Activated CD4-positive, alpha-beta T cell treated with anti-CD3 and anti-CD28 coated beads, Interleukin-2, amount 10 ng/mL, durations not matched to agents 7 days and 5 days (primary cell): ENCODE results near the gene RPL28. TPM values are rescaled to one million over a fixed set of nuclear protein-coding genes. Genes with fewer than 3 reads are reported as not detected.

Experiments
- CTCF ChIA-PET: fragments of 350-600 bp; sonication (Branson Sonifier 250); formaldehyde crosslinking; loops from one replicate; lab custom pipeline; 2021; ENCODE audit warnings: antibody characterized with exemption; lab: Charles Lee
- POLR2A ChIA-PET: fragments of 350-600 bp; sonication (Branson Sonifier 250); formaldehyde crosslinking; loops from one replicate; lab custom pipeline; 2021; ENCODE audit warnings: antibody characterized with exemption; lab: Charles Lee
- DNase-seq: peaks from one replicate; pipeline ENCODE4 v3.0.0-alpha.2; 2020
- H3K27ac Mint-ChIP-seq: one replicate; pipeline ENCODE4 v1.8.0; 2021; ENCODE audit warnings: mild to moderate bottlenecking, moderate library complexity, mixed read lengths
- H3K27me3 Mint-ChIP-seq: one replicate; pipeline ENCODE4 v1.8.0; 2021; ENCODE audit warnings: mixed read lengths
- H3K36me3 Mint-ChIP-seq: one replicate; pipeline ENCODE4 v1.8.0; 2021; ENCODE audit warnings: low read depth, mixed read lengths
- H3K4me1 Mint-ChIP-seq: one replicate; pipeline ENCODE4 v1.8.0; 2021; ENCODE audit warnings: mixed read lengths
- H3K4me3 Mint-ChIP-seq: one replicate; pipeline ENCODE4 v1.8.0; 2021; ENCODE audit warnings: mild to moderate bottlenecking, moderate library complexity, mixed read lengths
- H3K9me3 Mint-ChIP-seq: one replicate; pipeline ENCODE4 v1.8.0; 2021; ENCODE audit warnings: mixed read lengths
- total RNA-seq, 2 experiments: library from RNA; stranded (reverse); gene quantifications; one replicate each; pipeline ENCODE4 v1.2.3, GENCODE V29; 2021

The RPL28 gene
- total RNA-seq = 1,000 to 10,000 TPM; 3,109 to 3,457 TPM

DNA sequence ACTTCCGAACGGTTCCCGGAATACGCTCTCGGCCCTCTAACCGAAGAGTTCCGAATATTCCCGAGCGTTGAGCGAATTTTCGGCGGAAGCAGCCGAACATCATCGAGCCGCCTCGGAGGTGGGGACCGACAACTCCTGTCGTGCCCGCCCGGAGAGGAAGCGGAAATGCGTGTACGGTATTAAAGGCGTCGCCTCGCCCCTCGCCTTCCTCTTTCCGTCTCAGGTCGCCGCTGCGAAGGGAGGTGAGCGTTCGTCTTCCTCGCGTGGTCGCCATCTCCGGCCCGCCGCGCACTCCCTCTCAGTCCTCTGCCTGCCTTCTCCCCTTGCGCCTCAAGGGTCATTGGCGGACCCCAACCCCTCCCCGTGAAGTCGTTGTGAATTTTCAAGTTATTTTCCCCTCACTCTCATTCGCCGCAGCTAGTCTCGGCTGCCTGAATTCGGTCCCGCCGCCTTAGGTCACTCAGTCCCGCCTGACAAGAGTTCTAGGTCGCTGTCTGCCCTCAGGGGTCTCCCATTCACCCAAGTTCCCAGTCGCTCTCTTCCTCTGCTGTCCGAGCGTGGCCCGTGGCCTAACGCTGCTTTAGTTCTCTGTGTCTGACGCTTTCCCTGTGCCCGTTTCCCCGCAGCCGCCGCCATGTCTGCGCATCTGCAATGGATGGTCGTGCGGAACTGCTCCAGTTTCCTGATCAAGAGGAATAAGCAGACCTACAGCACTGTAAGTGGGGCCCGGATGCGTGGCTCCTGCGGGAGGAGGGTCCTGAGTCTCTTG lies at the start of gene RPL28:
TSS of gene RPL28 (plus strand) at position 209 of the 769 bp plus-strand sequence. CDS start at position 635, 426 bp downstream.
- peaks cover 56% of the 10 kb centered on the region for H3K36me3 Mint-ChIP-seq
- H3K4me3 Mint-ChIP-seq = peak within 1 kb of the TSS; percentile 99

DNA sequence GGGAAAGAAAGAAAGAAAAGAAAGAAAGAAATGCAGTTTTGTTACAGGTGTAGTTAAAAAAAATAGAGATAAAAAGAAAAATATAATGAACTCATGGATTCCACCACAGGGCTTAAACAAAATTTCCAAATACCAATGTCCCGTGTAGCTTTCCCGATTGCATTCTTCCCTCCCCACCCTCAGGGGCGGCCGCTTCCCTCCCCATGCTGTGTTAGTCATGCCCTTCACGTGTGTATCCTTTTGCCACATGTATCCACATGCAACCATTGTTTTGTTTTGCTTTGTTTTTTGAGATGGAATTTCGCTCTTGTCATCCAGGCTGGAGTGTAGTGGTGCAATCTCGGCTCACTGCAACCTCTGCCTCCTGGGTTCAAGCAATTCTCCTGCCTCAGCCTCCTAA lies 49.6 kb upstream of the RPL28 start:
- Mint-ChIP-seq H3K4me3 (no peak overlapping the region), H3K9me3 (no peaks in the 10 kb centered on the region), H3K36me3 (no peaks in the 10 kb centered on the region), H3K27ac (no peak overlapping the region), H3K4me1 (peaks cover 16% of the 10 kb centered on the region), H3K27me3 (peaks cover 16% of the 10 kb centered on the region)
- CTCF ChIA-PET = interaction anchor here (0.7 to 1.3 kb wide), 2 partner anchors 8 to 10 kb away, joined by 4 to 6 read pairs; no protein-coding TSS in a partner anchor
- DNase-seq = no peak
- POLR2A ChIA-PET = no interaction called here

More for the DNA sequence above, at the start of gene RPL28:
- no peaks in the 10 kb centered on the region for H3K9me3 Mint-ChIP-seq
- POLR2A ChIA-PET = interaction anchor here (2.6 kb wide), 1 partner anchor 22 kb away, joined by 12 read pairs; the partner anchor contains the start of gene UBE2S
- peak; percentile 99 for DNase-seq
- H3K27me3 Mint-ChIP-seq = no peaks in the 10 kb centered on the region
- H3K27ac Mint-ChIP-seq = peak within 1 kb of the TSS; percentile 96
- CTCF ChIA-PET = interaction anchor here (0.8 kb wide), 1 partner anchor 268 kb away, joined by 4 read pairs; no protein-coding TSS in a partner anchor
- H3K4me1 Mint-ChIP-seq = peaks cover 67% of the 10 kb centered on the region

DNA sequence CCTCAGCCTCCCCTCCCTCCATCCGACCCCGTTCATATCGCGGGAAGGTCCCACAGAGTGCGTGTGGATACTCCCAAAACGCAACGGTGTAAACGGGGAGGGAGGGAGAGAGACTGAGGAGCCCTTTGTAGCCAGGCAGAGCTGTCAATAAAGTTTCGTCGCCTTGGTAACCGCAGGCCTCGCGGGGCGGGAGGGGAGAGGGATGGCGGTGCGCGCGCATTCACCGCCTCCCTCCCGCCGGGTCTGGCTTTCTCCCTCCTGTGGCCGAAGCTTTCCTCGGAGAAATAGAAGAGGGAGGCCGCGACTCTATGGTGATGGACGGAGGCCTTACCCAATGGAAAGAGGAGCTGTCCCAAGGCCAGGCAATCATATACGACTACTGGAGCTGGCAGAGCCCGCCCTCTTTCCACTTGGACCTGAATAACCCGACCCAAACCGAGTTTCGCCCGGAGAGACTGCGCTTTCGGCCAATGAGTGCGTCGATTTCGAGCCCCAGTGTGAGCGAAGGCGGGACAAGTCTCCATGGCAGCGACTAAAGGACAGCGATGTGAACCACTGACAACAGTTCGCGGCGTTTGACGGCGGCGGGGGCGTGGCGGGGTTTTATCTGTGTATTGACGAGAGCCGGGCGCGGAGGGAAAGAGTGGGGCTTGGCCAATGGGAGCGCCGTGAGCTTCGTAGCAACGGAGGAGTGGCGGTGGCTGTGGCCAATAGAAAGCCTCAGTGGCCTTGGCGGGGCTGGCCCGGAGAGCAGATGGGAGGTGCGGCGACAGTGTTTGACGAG lies 46.4 kb upstream of the RPL28 start, which contains the start of gene KMT5C:
TSS of gene KMT5C (plus strand) at position 772 of the 784 bp plus-strand sequence. CDS start 2,061 bp downstream, outside the sequence.
- Mint-ChIP-seq H3K27me3 (peaks cover 10% of the 10 kb centered on the region), H3K4me3 (peak within 1 kb of the TSS; percentile 90), H3K36me3 (peaks cover 2% of the 10 kb centered on the region), H3K27ac (peak within 1 kb of the TSS; percentile 96), H3K4me1 (peaks cover 22% of the 10 kb centered on the region), H3K9me3 (no peaks in the 10 kb centered on the region)
- CTCF ChIA-PET = interaction anchor here (0.6 to 1.5 kb wide), 13 partner anchors 9 to 137 kb away, joined by 3 to 9 read pairs (median 4); partner anchors contain the start of genes TMEM150B and UBE2S
- POLR2A ChIA-PET = interaction anchor here (0.5 to 1.1 kb wide), 8 partner anchors 10 to 1202 kb away, joined by 3 to 4 read pairs (median 3); partner anchors contain the start of genes CNOT3 and UBE2S
- DNase-seq = peak; percentile 100

DNA sequence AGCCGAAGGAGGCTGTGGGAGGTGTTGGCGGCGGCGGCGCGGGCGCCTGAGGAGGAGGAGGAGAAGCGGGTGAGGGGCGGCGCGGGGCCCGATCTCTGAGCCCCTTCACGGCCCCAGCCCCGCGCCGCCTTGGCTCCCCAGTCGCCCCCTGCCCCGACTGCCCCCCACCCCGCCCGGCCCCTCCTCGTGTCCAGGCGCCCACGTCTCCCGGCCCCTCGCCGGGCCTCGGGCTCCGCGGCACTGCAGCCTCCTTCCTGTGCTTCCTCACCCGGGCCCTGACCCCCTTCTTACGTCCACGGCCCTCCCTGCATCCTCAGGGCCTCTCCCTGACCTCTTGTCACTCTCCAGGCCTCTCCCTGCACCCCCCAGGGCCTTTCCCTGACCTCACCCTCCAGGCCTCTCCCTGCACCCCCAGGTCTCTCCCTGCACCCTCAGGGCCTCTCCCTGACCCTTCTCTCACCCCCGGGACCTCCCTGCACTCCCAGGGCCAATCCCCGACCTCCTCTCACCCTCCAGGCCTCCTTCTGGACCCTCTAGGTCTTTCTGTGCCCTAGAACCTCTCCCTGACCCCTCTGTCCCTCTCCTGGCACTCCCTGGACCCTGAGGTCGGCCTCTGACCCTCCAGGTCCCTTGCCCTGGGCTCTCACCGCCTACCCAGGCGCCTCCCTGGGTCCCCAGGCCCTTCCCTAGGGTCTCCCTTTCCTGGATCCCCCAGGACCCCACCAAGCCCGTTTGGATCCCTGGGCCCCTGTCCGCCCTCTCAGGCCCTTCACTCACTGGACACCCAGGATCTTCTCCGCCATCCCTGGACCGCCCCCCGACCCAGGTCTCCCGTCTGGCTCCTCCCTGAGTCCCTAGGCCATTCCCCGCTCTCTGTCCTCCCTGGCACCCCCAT lies 45.6 kb upstream of the RPL28 start:
- Mint-ChIP-seq H3K4me3 (peak overlapping the region; percentile 90), H3K36me3 (peaks cover 2% of the 10 kb centered on the region), H3K27me3 (peaks cover 10% of the 10 kb centered on the region), H3K9me3 (no peaks in the 10 kb centered on the region), H3K27ac (peak overlapping the region; percentile 96), H3K4me1 (peaks cover 22% of the 10 kb centered on the region)
- CTCF ChIA-PET = interaction anchor here (0.8 to 1.4 kb wide), 7 partner anchors 13 to 136 kb away, joined by 3 to 5 read pairs (median 4); partner anchors contain the start of genes TMEM150B and UBE2S
- POLR2A ChIA-PET = interaction anchor here (0.6 to 1.1 kb wide), 7 partner anchors 13 to 1203 kb away, joined by 3 to 4 read pairs (median 3); partner anchors contain the start of genes CNOT3 and UBE2S
- DNase-seq = peak; percentile 35

DNA sequence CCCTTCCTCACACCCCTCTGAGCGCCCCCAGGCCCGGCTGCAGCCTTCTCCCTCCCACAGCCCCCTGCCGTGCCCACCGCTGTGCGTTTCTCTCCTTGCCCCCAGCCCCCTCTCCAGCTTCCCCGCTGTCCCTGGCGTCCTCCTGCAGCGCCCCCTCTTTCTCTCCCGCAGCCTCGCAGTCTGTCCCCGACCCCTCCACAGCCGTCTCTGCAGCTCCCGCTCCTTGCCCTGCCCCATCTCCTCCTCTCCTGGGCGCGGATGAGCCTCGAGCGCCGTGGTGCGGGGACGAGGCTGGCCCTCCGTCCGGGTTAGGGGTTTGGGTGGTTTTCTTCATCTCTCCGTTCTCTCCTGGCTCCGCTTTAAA lies 45.0 kb upstream of the RPL28 start:
- Mint-ChIP-seq H3K9me3 (no peaks in the 10 kb centered on the region), H3K4me3 (peak overlapping the region; percentile 86), H3K36me3 (peaks cover 2% of the 10 kb centered on the region), H3K27ac (peak overlapping the region; percentile 90), H3K27me3 (peaks cover 10% of the 10 kb centered on the region), H3K4me1 (peaks cover 22% of the 10 kb centered on the region)
- DNase-seq = peak; percentile 42
- ChIA-PET POLR2A (interaction anchor here (0.6 kb wide), 1 partner anchor 35 kb away, joined by 4 read pairs; no protein-coding TSS in a partner anchor), CTCF (interaction anchor here (0.9 kb wide), 1 partner anchor 13 kb away, joined by 3 read pairs; no protein-coding TSS in a partner anchor)

DNA sequence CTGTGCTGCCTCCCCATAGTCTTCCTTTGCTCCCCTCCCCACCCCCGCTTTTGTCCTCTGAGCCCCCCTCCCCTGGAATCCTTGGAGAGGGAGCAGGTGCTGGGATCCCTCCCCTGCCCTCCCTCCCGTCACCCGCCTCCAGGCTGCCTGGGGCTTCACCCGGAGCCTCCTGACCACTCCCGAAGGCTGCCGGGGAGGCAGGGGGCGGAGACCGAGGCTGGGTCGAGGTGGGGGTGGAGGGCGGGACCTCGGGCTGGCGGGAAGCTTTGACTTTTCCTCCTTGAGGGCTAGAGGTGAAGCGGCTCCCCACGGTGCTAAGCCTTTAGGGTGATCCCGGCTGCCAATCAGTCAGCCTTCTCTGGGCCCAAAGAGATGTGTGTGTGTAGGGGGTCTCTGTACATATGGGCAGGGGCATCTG lies 44.6 kb upstream of the RPL28 start:
- peaks cover 6% of the 10 kb centered on the region for H3K27me3 Mint-ChIP-seq
- DNase-seq = peak; percentile 70
- H3K27ac Mint-ChIP-seq = peak overlapping the region; percentile 90
- peak overlapping the region; percentile 86 for H3K4me3 Mint-ChIP-seq
- no peaks in the 10 kb centered on the region for H3K9me3 Mint-ChIP-seq
- H3K36me3 Mint-ChIP-seq = peaks cover 2% of the 10 kb centered on the region
- ChIA-PET POLR2A (no interaction called here), CTCF (interaction anchor here (0.9 to 1.0 kb wide), 2 partner anchors 12 to 460 kb away, joined by 3 read pairs; no protein-coding TSS in a partner anchor)
- peaks cover 22% of the 10 kb centered on the region for H3K4me1 Mint-ChIP-seq

DNA sequence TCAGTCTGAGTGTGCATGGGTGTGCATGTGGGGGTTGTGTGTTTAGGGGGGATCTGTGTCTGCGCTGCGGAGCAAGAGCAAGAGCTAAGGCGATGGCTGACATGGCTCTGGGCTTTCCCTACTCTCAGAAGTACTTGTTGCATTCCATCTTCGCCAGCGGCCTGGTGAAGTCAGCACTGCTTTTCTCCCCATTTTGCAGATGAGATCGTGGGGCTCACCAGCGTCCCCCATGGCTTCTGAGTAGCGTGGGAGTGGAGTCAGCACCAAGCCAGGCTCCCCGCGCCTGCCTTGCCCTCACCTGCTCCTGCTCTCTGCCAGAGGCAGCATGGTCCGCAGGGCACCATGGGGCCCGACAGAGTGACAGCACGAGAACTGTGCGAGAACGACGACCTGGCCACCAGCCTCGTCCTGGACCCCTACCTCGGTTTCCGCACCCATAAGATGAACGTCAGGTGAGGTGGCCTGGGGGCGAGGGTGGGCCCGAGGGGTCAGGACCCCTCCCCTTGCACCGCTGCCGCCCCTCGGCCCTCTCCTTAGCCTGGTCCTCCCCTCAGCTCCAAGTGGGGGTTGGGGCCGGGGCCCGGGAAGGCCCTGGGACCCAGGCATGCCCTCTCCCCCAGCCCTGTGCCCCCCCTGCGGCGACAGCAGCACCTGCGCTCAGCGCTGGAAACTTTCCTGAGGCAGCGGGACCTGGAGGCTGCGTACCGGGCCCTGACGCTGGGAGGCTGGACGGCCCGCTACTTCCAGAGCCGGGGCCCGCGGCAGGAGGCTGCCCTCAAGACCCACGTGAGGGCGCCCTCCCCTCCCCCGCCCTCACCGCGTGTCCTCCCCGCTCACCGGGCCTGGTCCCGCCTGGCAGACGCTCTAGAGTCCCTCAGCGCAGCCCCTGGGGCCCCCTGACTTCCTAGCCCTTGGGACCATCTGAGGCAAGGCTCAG lies 43.9 kb upstream of the RPL28 start:
- Mint-ChIP-seq H3K4me1 (peaks cover 22% of the 10 kb centered on the region), H3K27me3 (peaks cover under 1% of the 10 kb centered on the region), H3K27ac (peak overlapping the region; percentile 78), H3K9me3 (no peaks in the 10 kb centered on the region), H3K4me3 (peak overlapping the region; percentile 62), H3K36me3 (peaks cover 2% of the 10 kb centered on the region)
- ChIA-PET POLR2A (no interaction called here), CTCF (interaction anchor here (1.0 kb wide), 1 partner anchor 461 kb away, joined by 3 read pairs; no protein-coding TSS in a partner anchor)
- no peak for DNase-seq

DNA sequence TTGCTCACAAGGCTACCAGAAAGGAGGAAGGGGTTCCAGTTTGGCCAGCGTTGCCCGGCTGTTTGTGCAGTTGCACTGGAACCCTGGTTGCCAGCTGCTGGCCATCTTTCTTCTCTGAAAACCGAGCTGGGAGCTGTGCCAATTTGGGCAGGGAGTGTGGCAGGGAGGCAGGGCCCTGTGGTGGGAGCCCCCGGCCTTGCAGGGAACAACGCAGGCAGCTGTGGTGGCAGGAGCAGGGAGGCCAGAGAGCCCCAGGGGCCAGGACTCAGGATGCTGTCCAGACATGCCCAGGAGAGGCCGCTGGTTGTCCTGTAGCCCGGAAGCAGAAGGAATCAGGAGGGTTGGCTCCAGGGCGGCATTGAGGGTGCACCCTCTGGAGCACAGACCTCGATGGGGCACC lies 41.3 kb upstream of the RPL28 start:
- DNase-seq = no peak
- ChIA-PET CTCF (no interaction called here), POLR2A (no interaction called here)
- Mint-ChIP-seq H3K4me1 (peaks cover 13% of the 10 kb centered on the region), H3K27ac (no peak overlapping the region), H3K36me3 (peaks cover 2% of the 10 kb centered on the region), H3K4me3 (no peak overlapping the region), H3K27me3 (no peaks in the 10 kb centered on the region), H3K9me3 (no peaks in the 10 kb centered on the region)

DNA sequence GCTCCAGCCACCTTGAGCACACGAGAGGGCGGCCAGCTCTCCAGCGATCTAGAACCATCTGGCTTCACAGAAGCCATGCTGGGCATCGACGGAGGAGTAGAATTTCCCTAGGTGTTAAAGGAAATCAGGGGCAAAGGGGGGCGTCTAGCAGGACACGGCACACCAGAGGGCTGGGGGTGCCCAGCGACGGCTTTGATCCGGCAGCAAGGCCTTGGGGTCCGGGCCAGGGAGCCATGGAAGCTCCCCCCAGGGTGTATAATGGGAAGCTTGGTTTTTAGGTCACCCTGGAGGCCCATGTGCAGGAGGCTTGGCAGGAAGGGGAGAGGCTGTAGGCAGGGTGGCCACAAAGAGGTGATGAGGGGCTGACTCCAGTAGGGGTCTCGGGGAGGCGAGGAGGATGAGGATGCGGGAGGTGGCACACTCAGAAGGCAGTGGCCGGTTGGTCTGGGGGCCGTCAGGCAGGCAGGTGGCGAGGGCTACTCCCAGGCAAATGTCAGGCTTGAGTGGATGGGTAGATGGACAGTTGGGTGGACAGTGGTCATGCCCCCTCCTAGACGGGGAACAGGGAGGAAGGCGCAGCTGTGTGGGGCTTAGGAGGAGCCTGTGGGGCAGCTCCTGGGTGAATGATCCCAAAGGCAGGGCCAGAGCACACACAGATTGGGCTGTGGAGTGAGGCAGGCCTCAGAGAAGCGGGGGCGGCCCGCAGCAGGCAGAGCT lies 40.5 kb upstream of the RPL28 start:
- Mint-ChIP-seq H3K4me1 (peaks cover 11% of the 10 kb centered on the region), H3K27me3 (no peaks in the 10 kb centered on the region), H3K36me3 (peaks cover 2% of the 10 kb centered on the region), H3K27ac (no peak overlapping the region), H3K9me3 (no peaks in the 10 kb centered on the region), H3K4me3 (no peak overlapping the region)
- CTCF ChIA-PET = no interaction called here
- POLR2A ChIA-PET = no interaction called here
- DNase-seq = no peak
